ENCODE data around the gene MORF4L1. TPM values are rescaled to one million over a fixed set of nuclear protein-coding genes. Genes with fewer than 3 reads are reported as not detected.
"Not testable (repeated sequence)": the region's sequence is repeated elsewhere in the genome, so short reads cannot be mapped to it uniquely, and the experiment has no call there.

MORF4L1 gene
- total RNA-seq, 2 donors from 2014 or later = 330 to 368 TPM

GRCh38 chr15:78925076-78925624 lies 52.5 kb downstream of the MORF4L1 start:
- DNase-seq (ENCODE audit: low spot score) = no peak
- H3K9me3 ChIP-seq = no peaks in the 10 kb centered on the region
- H3K27me3 ChIP-seq = no peaks in the 10 kb centered on the region
- no peak overlapping the region for H3K27ac ChIP-seq
- no peak overlapping the region for H3K4me3 ChIP-seq
- TF ChIP-seq, protein P1, sequence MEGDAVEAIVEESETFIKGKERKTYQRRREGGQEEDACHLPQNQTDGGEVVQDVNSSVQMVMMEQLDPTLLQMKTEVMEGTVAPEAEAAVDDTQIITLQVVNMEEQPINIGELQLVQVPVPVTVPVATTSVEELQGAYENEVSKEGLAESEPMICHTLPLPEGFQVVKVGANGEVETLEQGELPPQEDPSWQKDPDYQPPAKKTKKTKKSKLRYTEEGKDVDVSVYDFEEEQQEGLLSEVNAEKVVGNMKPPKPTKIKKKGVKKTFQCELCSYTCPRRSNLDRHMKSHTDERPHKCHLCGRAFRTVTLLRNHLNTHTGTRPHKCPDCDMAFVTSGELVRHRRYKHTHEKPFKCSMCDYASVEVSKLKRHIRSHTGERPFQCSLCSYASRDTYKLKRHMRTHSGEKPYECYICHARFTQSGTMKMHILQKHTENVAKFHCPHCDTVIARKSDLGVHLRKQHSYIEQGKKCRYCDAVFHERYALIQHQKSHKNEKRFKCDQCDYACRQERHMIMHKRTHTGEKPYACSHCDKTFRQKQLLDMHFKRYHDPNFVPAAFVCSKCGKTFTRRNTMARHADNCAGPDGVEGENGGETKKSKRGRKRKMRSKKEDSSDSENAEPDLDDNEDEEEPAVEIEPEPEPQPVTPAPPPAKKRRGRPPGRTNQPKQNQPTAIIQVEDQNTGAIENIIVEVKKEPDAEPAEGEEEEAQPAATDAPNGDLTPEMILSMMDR (IDR thresholded peaks at IDR 0.05) = no peak
- H3K36me3 ChIP-seq = peaks cover 57% of the 10 kb centered on the region
- no peaks in the 10 kb centered on the region for H3K4me1 ChIP-seq

DNA sequence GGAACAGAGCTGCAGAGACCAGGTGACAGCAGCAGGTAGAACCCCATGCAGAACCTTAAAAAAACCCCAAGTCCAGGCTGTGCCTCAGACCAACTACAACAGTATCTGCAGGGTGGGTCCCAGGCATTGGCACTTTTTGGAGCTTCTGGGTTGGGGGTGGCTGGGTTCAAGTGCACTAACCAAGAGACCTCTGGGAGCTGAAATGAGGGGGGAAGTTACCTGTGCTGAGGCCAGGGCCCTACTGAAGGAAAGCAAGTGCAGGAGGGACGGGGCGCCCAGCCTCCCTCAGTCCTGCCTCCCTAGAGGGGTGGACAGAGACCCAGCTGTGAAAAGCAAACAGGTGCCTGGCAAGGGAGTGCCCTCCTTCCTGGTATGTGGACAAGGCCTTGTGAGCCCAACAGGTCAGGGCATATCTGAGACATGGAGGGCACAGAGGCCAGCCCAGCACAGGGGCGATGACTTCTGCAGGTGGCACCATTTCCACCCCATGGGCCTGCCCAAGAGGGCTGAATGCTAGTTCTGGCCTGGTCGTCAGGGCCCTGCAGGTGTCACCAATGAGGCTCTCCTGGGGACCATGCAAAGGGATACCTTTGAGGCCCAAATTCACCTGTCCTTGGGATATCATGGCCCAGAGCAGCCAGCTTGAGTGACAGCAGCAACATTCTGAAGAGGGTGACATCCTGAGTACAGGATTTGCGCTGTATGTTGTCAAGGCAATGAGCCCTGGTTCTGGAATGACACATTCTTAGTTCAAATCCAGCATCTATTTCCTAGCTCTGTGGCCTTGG lies 53.5 kb downstream of the MORF4L1 start:
- TF ChIP-seq, protein P1 (IDR thresholded peaks at IDR 0.05) = no peak
- Histone ChIP-seq H3K27me3 (no peaks in the 10 kb centered on the region), H3K27ac (no peak overlapping the region), H3K36me3 (peaks cover 55% of the 10 kb centered on the region), H3K4me1 (peaks cover 0 to 7% of the 10 kb centered on the region in 2 donors), H3K4me3 (no peak overlapping the region), H3K9me3 (no peaks in the 10 kb centered on the region)
- no peak for DNase-seq (ENCODE audit: low spot score)

GRCh38 chr15:78927077-78927790 lies 54.5 kb downstream of the MORF4L1 start:
- Histone ChIP-seq H3K9me3 (no peaks in the 10 kb centered on the region), H3K4me3 (no peak overlapping the region), H3K36me3 (peaks cover 44% of the 10 kb centered on the region), H3K27ac (no peak overlapping the region), H3K4me1 (peaks cover 0 to 18% of the 10 kb centered on the region in 2 donors), H3K27me3 (no peaks in the 10 kb centered on the region)
- TF ChIP-seq, protein P1 (IDR thresholded peaks at IDR 0.05) = no peak
- DNase-seq (ENCODE audit: low spot score) = no peak

GRCh38 chr15:78928176-78928575 lies 55.5 kb downstream of the MORF4L1 start:
- DNase-seq (ENCODE audit: low spot score); H3K4me3 ChIP-seq; H3K9me3 ChIP-seq; H3K27ac ChIP-seq; H3K27me3 ChIP-seq: not testable (repeated sequence)
- Histone ChIP-seq H3K4me1 (peaks cover 0 to 19% of the 10 kb centered on the region in 2 donors), H3K36me3 (peaks cover 36% of the 10 kb centered on the region)

DNA sequence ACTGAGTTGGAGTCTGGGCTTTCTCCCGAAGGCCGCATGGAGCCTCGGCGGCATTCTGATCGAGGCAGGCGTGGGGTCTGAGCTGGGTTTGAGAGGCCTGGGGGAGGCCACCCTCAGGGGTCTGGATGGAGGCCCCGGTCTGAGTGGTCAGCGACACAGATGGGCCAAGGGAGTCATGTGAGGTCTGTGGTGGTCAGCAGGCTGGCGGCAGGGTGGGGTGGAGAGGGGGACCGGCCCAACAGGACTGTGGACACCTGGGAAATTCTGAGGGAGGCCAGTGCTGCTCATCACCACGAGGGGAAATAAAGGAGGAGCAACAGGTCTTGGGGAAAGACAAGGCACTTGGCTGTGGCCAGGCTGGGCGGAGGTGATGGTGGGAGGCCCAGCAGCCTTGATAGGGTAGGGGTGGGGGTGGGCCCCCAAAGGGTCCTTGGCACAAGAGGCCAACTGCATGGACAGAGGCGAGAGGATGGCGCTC lies 56.0 kb downstream of the MORF4L1 start:
- DNase-seq (ENCODE audit: low spot score) = no peak
- H3K4me3 ChIP-seq = no peak overlapping the region
- no peaks in the 10 kb centered on the region for H3K9me3 ChIP-seq
- peaks cover 31% of the 10 kb centered on the region for H3K36me3 ChIP-seq
- TF ChIP-seq, protein P1 (IDR thresholded peaks at IDR 0.05) = no peak
- no peaks in the 10 kb centered on the region for H3K27me3 ChIP-seq
- peaks cover 0 to 23% of the 10 kb centered on the region in 2 donors for H3K4me1 ChIP-seq
- H3K27ac ChIP-seq = no peak overlapping the region
